Measurements from ENCODE around the gene ZNF536. TPM values are rescaled to one million over a fixed set of nuclear protein-coding genes. Genes with fewer than 3 reads are reported as not detected.
A peak's percentile ranks its signal among the peaks of the same experiment; 100 is the strongest.

The ZNF536 gene
- total RNA-seq, 4 donors from 2014 or later: 0.44 to 7.4 (median 0.88) TPM

- peaks cover 0 to 41% (median 0%) of the 10 kb centered on the region in 4 donors for H3K27me3 ChIP-seq
- H3K9me3 ChIP-seq: no peaks in the 10 kb centered on the region
- TF ChIP-seq CTCF (IDR thresholded peaks at IDR 0.05): no peak
- no peak for TF ChIP-seq POLR2A (IDR thresholded peaks at IDR 0.05)
- no peak overlapping the region for H3K4me3 ChIP-seq
- H3K27ac ChIP-seq: no peak overlapping the region
- DNase-seq: no peak
- 62 to 67% methylated on average over 6 of the region's 6 CpGs for WGBS, 2 donors
- no peaks in the 10 kb centered on the region for H3K36me3 ChIP-seq
- intact Hi-C loops (cut with DNase I): no loop called here
- H3K4me1 ChIP-seq: peaks cover 0 to 10% (median 0%) of the 10 kb centered on the region in 3 donors
Observed at GRCh38 chr19:30371161-30371836, 885 bp upstream of the ZNF536 start.

- intact Hi-C loops (cut with DNase I): no loop called here
- Histone ChIP-seq H3K27me3 (peaks cover 0 to 56% (median 0%) of the 10 kb centered on the region in 4 donors), H3K36me3 (no peaks in the 10 kb centered on the region), H3K27ac (peak overlapping the region in 1 of 4 donors; percentile 69), H3K4me3 (no peak overlapping the region), H3K4me1 (peaks cover 0 to 10% (median 0%) of the 10 kb centered on the region in 3 donors), H3K9me3 (no peaks in the 10 kb centered on the region)
- WGBS, 2 donors: 28 to 32% methylated on average over 17 of the region's 17 CpGs
- TF ChIP-seq POLR2A (IDR thresholded peaks at IDR 0.05) (no peak), CTCF (IDR thresholded peaks at IDR 0.05) (no peak)
- DNase-seq: no peak
Observed at GRCh38 chr19:30373593-30373992, 1.4 kb downstream of the ZNF536 start.

- TF ChIP-seq POLR2A (IDR thresholded peaks at IDR 0.05) (no peak), CTCF (IDR thresholded peaks at IDR 0.05) (no peak)
- WGBS, 2 donors: 16 to 30% methylated on average over 10 to 12 of the region's 21 CpGs
- Histone ChIP-seq H3K27ac (peak overlapping the region in 1 of 4 donors; percentile 69), H3K4me1 (peaks cover 0 to 10% (median 0%) of the 10 kb centered on the region in 3 donors), H3K27me3 (peaks cover 0 to 56% (median 0%) of the 10 kb centered on the region in 4 donors), H3K4me3 (peak overlapping the region; percentile 19 to 64 (median 40)), H3K36me3 (no peaks in the 10 kb centered on the region), H3K9me3 (no peaks in the 10 kb centered on the region)
- intact Hi-C loops (cut with DNase I): no loop called here
- DNase-seq: no peak
Observed at GRCh38 chr19:30374539-30374864, 2.3 kb downstream of the ZNF536 start.

GRCh38 chr19:30374865-30375552, 2.8 kb downstream of the ZNF536 start:
- intact Hi-C loops (cut with DNase I): no loop called here
- H3K4me1 ChIP-seq: peaks cover 0 to 10% (median 0%) of the 10 kb centered on the region in 3 donors
- DNase-seq: no peak
- 0 to 22% methylated on average over 3 to 12 of the region's 85 CpGs for WGBS, 2 donors
- no peaks in the 10 kb centered on the region for H3K9me3 ChIP-seq
- peak overlapping the region in 1 of 4 donors; percentile 69 for H3K27ac ChIP-seq
- H3K27me3 ChIP-seq: peaks cover 0 to 56% (median 0%) of the 10 kb centered on the region in 4 donors
- TF ChIP-seq CTCF (IDR thresholded peaks at IDR 0.05): no peak
- no peak for TF ChIP-seq POLR2A (IDR thresholded peaks at IDR 0.05)
- H3K4me3 ChIP-seq: peak overlapping the region; percentile 19 to 64 (median 40)
- H3K36me3 ChIP-seq: no peaks in the 10 kb centered on the region

GRCh38 chr19:30375553-30376031, 3.4 kb downstream of the ZNF536 start:
- Histone ChIP-seq H3K4me3 (peak overlapping the region in 3 of 4 donors; percentile 36 to 64 (median 44)), H3K4me1 (peaks cover 0 to 10% (median 0%) of the 10 kb centered on the region in 3 donors), H3K9me3 (no peaks in the 10 kb centered on the region), H3K27ac (no peak overlapping the region), H3K27me3 (peaks cover 0 to 56% (median 0%) of the 10 kb centered on the region in 4 donors), H3K36me3 (no peaks in the 10 kb centered on the region)
- no peak for DNase-seq
- WGBS, 2 donors: 69 to 76% methylated on average over 12 to 17 of the region's 23 CpGs
- TF ChIP-seq CTCF (IDR thresholded peaks at IDR 0.05) (no peak), POLR2A (IDR thresholded peaks at IDR 0.05) (no peak)
- intact Hi-C loops (cut with DNase I): no loop called here

Data from esophagus squamous epithelium (tissue), 5 donors.